Globus pallidus (tissue), 1 donor: ENCODE results near the gene CD74.
"Not testable (repeated sequence)": the region's sequence is repeated elsewhere in the genome, so short reads cannot be mapped to it uniquely, and the experiment has no call there.

Source experiments
- DNase-seq: peaks from one replicate; pipeline ENCODE4 v3.0.0-alpha.2; 2015; ENCODE audit warnings: low spot score

CD74 gene

GRCh38 chr5:150412319-150413175 lies at the start of gene CD74:
Gene CD74 (minus strand): TSS chr5:150412910. CDS start chr5:150412749, 161 bp downstream.
- DNase-seq, result peak; percentile 84

GRCh38 chr5:150461231-150461630 lies 48.5 kb upstream of the CD74 start:
- DNase-seq, result no peak

GRCh38 chr5:150460781-150461180 lies 48.1 kb upstream of the CD74 start:
- DNase-seq, result no peak

GRCh38 chr5:150458802-150459557 lies 46.3 kb upstream of the CD74 start:
- peak; percentile 38 for DNase-seq

- no peak for DNase-seq
Measured at GRCh38 chr5:150457562-150458240, 45.0 kb upstream of the CD74 start.

GRCh38 chr5:150457121-150457520 lies 44.4 kb upstream of the CD74 start:
- DNase-seq, result no peak

- DNase-seq, result no peak
Measured at GRCh38 chr5:150454492-150455229, 42.0 kb upstream of the CD74 start.

GRCh38 chr5:150454027-150454426 lies 41.3 kb upstream of the CD74 start:
- not testable (repeated sequence) for DNase-seq

GRCh38 chr5:150452914-150453313 lies 40.2 kb upstream of the CD74 start:
- DNase-seq, result no peak

- no peak for DNase-seq
Measured at GRCh38 chr5:150451594-150451993, 38.9 kb upstream of the CD74 start.

GRCh38 chr5:150449517-150450339 lies 37.0 kb upstream of the CD74 start, which contains the start of gene RPS14:
Gene RPS14 (minus strand): TSS chr5:150449739. CDS start chr5:150447733, 2,006 bp downstream.
- DNase-seq, result peak; percentile 90

- no peak for DNase-seq
Measured at GRCh38 chr5:150448952-150449516, 36.3 kb upstream of the CD74 start.

GRCh38 chr5:150448334-150448733 lies 35.6 kb upstream of the CD74 start:
- no peak for DNase-seq

GRCh38 chr5:150447188-150447587 lies 34.5 kb upstream of the CD74 start:
- no peak for DNase-seq

- DNase-seq, result no peak
Measured at GRCh38 chr5:150446583-150446982, 33.9 kb upstream of the CD74 start.

GRCh38 chr5:150446088-150446487 lies 33.4 kb upstream of the CD74 start:
- no peak for DNase-seq

GRCh38 chr5:150444770-150445169 lies 32.1 kb upstream of the CD74 start:
- DNase-seq, result no peak

GRCh38 chr5:150443242-150444075 lies 30.7 kb upstream of the CD74 start:
- DNase-seq, result no peak

- DNase-seq, result no peak
Measured at GRCh38 chr5:150442699-150443080, 30.0 kb upstream of the CD74 start.
